HG03442 (cell line): Measurements from ENCODE around the gene ABCG1.

Source experiments
- ATAC-seq: cut with Tn5 transposase; IDR thresholded peaks from one replicate; pipeline ENCODE4 v1.9.1; 2021; ENCODE audit warnings: mild to moderate bottlenecking, moderate library complexity; ENCODE audit not compliant: unreplicated experiment

ABCG1 gene

DNA sequence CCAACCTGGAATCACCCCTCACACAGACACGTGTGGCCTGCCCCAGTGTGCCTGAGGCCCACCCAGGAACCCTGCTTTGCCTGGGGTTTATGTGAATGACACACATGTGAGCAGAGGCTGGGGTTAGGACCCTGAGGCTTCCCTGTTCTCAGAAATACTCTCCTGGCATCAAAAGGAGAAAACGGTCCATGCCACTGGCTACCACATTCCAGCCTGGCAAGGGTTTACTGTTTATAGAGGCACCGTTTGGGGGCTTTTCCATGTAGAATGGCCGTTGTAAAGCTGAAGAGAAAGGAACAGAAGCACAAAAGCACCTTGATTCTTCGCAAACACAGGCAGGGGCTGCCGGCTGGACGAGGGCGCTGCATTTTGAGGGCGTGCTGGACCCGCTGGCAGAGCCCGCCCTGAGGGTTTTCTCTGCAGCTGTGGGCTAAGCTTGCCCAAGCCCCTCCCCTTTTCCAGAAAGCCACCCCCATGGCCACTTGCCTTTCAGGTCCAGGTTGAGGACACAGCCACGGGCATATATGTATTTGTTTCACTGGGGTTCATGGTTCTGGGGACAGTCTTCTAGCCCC, 83.2 kb downstream of the ABCG1 start:
- ATAC-seq, result no peak

DNA sequence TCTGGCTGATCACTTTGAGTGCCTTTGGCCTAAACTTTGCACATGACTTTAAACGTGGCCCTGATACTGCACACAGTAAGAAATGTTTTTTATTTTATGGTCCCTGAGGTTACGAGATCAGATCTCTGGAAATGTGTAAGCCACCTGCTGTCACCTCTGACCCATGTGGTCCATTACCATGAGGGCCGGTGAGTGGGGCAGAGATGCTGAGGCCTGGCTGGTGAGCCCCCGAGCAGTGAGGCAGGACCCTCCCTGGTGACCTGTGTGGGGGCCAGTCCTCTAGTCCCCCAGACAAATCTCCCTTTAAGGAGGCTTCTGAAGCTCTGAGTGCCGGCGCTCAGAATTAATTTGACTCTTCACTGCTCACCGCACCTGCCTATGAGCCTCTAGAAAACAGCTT, 83.9 kb downstream of the ABCG1 start:
- no peak for ATAC-seq

- ATAC-seq, result no peak
Observed at GRCh38 chr21:42303443-42303842, 84.5 kb downstream of the ABCG1 start.

GRCh38 chr21:42304556-42305454, 85.9 kb downstream of the ABCG1 start:
- no peak for ATAC-seq

GRCh38 chr21:42305707-42306147, 86.8 kb downstream of the ABCG1 start:
- ATAC-seq, result no peak

DNA sequence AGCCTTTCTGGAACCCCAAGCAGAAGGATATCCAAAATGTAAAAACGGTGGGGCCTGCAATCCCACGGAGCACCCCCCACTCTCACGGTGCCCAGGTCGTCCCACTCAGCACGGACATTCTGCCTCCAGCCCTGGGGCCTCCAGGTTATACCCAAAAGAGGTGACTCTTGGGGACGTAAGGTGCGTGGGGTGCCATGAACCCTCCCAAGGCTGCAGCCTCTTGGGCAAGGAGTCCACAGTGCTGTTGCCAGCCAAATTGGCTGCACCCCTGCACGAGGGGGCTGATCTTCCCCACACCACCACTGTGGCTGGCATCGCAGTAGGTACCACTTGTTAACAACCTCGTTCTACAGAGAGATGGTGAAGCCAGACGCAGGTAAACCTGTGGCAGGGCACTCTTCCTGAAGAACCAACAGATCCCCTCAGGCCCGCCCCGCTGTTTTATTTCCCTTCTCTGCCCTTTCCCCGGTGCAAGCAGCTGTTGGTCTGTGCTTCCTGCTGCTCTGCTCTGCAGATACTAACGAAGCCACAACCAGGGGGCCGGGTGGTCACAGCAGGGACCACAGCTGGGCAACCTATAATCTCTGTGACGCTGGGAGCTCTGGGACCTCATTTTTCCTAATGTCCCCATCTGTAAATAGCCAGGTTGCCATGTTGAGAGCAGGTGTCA, 87.6 kb downstream of the ABCG1 start:
- no peak for ATAC-seq

- ATAC-seq, result no peak
Observed at GRCh38 chr21:42307106-42307505, 88.2 kb downstream of the ABCG1 start.

DNA sequence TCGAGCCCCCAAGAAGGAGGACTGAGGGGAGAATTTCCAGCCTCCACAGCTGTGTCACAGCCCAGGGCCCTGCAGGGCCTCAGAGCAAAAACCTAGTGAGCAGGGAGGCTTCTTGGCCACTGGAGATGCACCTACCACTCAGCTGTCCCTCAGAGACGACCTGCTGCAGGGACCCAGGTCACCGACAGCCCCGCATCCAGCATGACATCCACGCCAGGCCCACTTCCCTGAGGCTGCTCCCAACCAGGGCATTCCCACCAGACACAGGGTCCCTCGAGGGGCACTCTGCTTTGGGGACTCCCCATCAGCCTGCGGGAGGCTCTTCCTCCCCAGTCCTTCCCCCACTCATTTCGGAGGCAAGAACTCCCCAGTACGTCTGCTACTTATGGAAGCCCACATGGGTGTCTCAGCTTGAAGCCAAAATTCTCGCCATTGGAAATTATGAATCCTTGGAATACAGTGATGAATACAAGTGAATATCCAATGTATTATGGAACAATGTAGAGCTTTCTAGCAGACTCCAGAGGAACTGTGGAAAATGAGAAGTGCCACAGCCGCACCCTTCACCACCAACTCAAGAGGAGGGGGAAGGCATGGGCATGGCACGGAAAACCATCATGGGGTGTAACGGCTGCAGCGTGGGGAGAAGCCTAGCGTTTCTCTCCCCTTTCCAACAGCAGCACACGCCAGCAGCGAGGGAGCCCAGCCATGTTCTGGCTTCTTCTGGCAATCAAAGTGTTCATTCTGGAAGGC, 89.4 kb downstream of the ABCG1 start:
- no peak for ATAC-seq

GRCh38 chr21:42308914-42309752, 90.2 kb downstream of the ABCG1 start:
- ATAC-seq, result no peak

GRCh38 chr21:42309753-42310213, 90.8 kb downstream of the ABCG1 start:
- ATAC-seq, result no peak

DNA sequence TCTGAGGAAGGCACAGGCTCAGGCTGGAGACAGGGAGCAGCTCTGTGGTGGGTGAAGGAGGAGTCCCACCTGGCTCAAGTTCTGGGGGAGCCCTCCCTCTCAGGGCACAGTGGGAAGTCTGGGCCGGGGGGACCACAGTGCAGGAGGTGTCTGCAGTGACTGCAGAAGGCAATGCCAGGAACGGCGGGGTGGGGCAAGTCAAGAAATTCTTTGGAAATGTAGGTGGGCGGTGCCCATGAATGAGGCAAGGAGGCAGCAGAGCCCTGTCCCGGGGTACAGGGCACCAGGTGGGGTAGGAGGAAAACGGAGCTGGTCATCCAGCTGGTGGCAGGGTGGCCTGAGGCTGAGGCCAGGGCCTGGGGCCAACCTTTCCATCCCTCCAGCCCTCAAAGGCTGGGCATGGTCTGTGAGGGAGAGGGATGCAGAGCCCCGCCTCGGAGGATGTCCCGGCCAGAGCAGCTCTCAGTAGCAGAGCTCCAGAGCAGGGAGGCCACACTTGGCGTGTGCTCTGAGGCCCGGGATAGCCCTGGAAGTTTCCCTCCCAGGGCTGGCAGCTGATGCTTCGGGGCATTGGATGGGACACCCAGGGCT, 91.6 kb downstream of the ABCG1 start:
- ATAC-seq, result no peak

DNA sequence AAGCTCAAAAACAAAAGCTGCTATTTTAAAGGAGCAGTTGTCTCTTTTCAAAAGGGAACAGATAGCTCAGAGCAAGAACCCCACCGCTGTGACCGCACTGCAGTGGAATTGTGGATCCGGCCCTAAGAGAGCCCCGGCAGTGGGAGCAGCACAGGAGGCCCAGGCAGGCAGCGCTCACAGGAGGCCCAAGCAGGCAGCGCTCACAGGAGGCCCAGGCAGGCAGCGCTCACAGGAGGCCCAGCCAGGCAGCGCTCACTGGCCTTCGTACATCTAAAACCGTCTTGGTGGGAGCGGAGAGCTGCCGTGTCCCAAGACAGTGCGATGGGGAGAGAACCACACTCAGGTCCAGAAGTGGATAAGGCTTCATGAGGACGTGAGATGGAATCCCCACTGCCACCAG, 92.2 kb downstream of the ABCG1 start:
- ATAC-seq, result no peak

GRCh38 chr21:42311816-42312625, 93.1 kb downstream of the ABCG1 start:
- ATAC-seq, result no peak

- no peak for ATAC-seq
Observed at GRCh38 chr21:42312626-42313104, 93.7 kb downstream of the ABCG1 start.

DNA sequence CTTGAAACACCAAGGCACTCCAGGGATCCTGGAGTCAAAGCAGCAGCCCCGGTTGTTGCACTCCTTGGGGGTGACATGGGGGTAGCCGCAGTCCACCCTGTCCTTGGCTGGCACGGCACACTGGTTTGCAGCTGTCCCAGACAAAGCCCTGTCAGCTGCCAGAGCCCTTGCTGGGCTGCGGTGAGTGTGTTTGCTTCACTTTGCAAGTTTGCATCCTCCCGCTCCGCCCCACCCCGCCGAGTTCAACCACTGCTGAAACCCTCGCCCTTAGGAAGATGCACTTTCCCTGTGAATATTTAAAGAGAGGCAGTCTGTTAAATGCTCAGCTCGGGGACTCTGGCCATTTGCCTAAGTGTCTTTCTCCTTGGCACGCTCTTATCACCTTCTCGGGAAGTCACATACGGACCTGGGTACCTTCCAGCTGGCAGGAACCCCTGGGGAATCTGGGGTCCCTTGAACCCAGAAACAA, 94.6 kb downstream of the ABCG1 start:
- no peak for ATAC-seq

DNA sequence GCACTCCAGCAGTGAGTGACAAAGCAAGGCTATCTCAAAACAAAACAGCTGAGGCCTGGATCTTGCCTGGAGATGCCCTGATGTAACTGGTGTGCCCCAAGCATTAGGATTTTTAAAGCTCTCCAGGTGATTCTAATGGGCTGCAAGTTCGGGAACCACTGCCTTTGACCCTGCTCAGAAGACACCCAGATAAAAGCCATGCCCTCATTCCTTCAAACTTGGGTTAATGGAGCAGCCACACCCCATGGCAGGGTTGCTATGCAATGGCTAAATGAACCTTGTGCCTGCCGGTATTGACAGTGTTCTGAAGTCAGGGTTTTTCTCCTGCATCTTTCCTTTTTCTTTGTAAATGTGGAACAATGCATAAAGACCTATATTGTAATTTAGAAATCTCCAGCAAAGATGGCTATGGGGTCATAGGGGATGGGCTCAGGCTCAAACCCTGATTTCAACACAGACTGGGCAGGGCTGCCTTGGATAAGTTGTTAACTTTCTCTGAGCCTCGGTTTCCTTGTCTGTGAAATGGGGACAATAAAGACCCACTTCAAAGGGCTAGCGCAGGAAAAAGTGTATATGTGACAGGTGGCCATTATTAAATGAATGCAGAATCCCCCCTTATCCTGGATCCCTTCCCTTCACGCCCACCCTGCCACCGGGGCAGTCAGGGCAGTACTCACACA, 95.8 kb downstream of the ABCG1 start:
- no peak for ATAC-seq

- ATAC-seq, result no peak
Observed at GRCh38 chr21:42315296-42315891, 96.5 kb downstream of the ABCG1 start, which contains the start of gene TFF3. Gene TFF3 (minus strand): TSS chr21:42315409. CDS start chr21:42315374, 35 bp downstream.

DNA sequence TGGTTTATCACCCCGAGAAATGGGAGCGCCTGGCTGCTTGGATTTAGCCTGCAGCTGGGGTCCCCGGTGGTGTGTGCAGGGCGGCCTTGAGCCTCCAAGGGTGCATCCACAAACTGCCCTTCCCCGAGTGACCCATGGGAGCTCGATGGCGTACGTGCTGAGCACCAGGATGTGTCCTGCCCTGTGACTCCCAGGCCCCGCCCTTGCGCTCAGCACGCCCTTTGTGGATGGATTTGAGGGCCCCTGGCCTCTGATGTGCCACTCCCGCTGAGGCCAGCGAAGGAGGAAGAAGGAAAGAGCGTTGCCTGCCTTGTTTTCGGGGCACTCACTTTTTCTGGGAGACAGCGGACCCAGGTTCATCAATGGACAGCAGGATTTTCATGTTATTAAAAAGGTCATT, 98.0 kb downstream of the ABCG1 start:
- ATAC-seq, result no peak
